ENCODE results near the gene CPLX3. TPM values are rescaled to one million over a fixed set of nuclear protein-coding genes. Genes with fewer than 3 reads are reported as not detected.

The CPLX3 gene
- total RNA-seq, 1 experiment from 2014 or later = not detected

GRCh38 chr15:74844319-74845207 lies 18.1 kb downstream of the CPLX3 start:
- no peak for DNase-seq (ENCODE audit: low read depth)

- DNase-seq (ENCODE audit: low read depth) = no peak
Observed at GRCh38 chr15:74845208-74845568, 18.8 kb downstream of the CPLX3 start.

- no peak for DNase-seq (ENCODE audit: low read depth)
Observed at GRCh38 chr15:74845581-74845980, 19.2 kb downstream of the CPLX3 start.

GRCh38 chr15:74847432-74847831 lies 21.0 kb downstream of the CPLX3 start:
- DNase-seq (ENCODE audit: low read depth) = no peak

GRCh38 chr15:74850393-74850792 lies 24.0 kb downstream of the CPLX3 start:
- DNase-seq (ENCODE audit: low read depth) = no peak

GRCh38 chr15:74851960-74852359 lies 25.5 kb downstream of the CPLX3 start:
- DNase-seq (ENCODE audit: low read depth) = no peak

- DNase-seq (ENCODE audit: low read depth) = no peak
Observed at GRCh38 chr15:74854453-74855022, 28.1 kb downstream of the CPLX3 start.

GRCh38 chr15:74855857-74856256 lies 29.4 kb downstream of the CPLX3 start:
- no peak for DNase-seq (ENCODE audit: low read depth)

- DNase-seq (ENCODE audit: low read depth) = no peak
Observed at GRCh38 chr15:74856537-74856936, 30.1 kb downstream of the CPLX3 start.

- no peak for DNase-seq (ENCODE audit: low read depth)
Observed at GRCh38 chr15:74857082-74857655, 30.7 kb downstream of the CPLX3 start.

- DNase-seq (ENCODE audit: low read depth) = no peak
Observed at GRCh38 chr15:74857671-74858368, 31.4 kb downstream of the CPLX3 start.

- DNase-seq (ENCODE audit: low read depth) = no peak
Observed at GRCh38 chr15:74858369-74858740, 31.9 kb downstream of the CPLX3 start.

GRCh38 chr15:74863239-74864056 lies 37.0 kb downstream of the CPLX3 start:
- peak; percentile 55 for DNase-seq (ENCODE audit: low read depth)

- DNase-seq (ENCODE audit: low read depth) = no peak
Observed at GRCh38 chr15:74864296-74864695, 37.9 kb downstream of the CPLX3 start.

- DNase-seq (ENCODE audit: low read depth) = no peak
Observed at GRCh38 chr15:74865316-74865715, 38.9 kb downstream of the CPLX3 start.

GRCh38 chr15:74866090-74866489 lies 39.7 kb downstream of the CPLX3 start:
- peak; percentile 42 for DNase-seq (ENCODE audit: low read depth)

- no peak for DNase-seq (ENCODE audit: low read depth)
Observed at GRCh38 chr15:74867466-74868038, 41.1 kb downstream of the CPLX3 start.

GRCh38 chr15:74868059-74868458 lies 41.6 kb downstream of the CPLX3 start:
- no peak for DNase-seq (ENCODE audit: low read depth)

GRCh38 chr15:74869372-74869725 lies 42.9 kb downstream of the CPLX3 start:
- no peak for DNase-seq (ENCODE audit: low read depth)

GRCh38 chr15:74869726-74870407 lies 43.4 kb downstream of the CPLX3 start:
- DNase-seq (ENCODE audit: low read depth) = no peak
